Mucosa of descending colon (tissue), 3 donors: ENCODE measurements around the gene FA2H. TPM values are rescaled to one million over a fixed set of nuclear protein-coding genes. Genes with fewer than 3 reads are reported as not detected.

Source experiments
- ATAC-seq: fragments of 200-7000 bp; cut with Tn5 transposase; one replicate; pipeline ENCODE4 v1.9.1; 2020; ENCODE audit warnings: mild to moderate bottlenecking, moderate library complexity
- DNase-seq, 3 donors: peaks; one replicate each; pipeline ENCODE4 v3.0.0-alpha.2; 2020
- H3K36me3 ChIP-seq: fragments of 200-600 bp; one replicate; pipeline ENCODE4 v1.8.0; 2021; ENCODE audit warnings: low read depth, mild to moderate bottlenecking
- H3K4me1 ChIP-seq: fragments of 200-600 bp; one replicate; pipeline ENCODE4 v1.8.0; 2021; ENCODE audit warnings: low read depth, mild to moderate bottlenecking
- H3K4me3 ChIP-seq: fragments of 200-600 bp; one replicate; pipeline ENCODE4 v1.8.0; 2021; ENCODE audit warnings: mild to moderate bottlenecking
- H3K9me3 ChIP-seq: fragments of 200-600 bp; one replicate; pipeline ENCODE4 v1.8.0; 2021; ENCODE audit warnings: mild to moderate bottlenecking
- CTCF ChIP-seq: fragments of 200-600 bp; IDR thresholded peaks from one replicate; pipeline ENCODE4 v1.8.0; 2022; ENCODE audit warnings: antibody characterized with exemption, mild to moderate bottlenecking
- intact Hi-C, 2 donors: fragments of 100-400 bp; cut with DNase I in 1 of 2; cut with micrococcal nuclease in 1 of 2; formaldehyde crosslinking; loops; one replicate each; pipeline versions ENCODE4 v1.11.0 to v1.11.1; 2022; cut with DNase I, micrococcal nuclease
- total RNA-seq, 3 donors: library from RNA; stranded (reverse); fragmentation: NEBNext Ultra II Directional in 2 of 3; extraction: Animal tissue kit (Norgen Biotek cat#: 25700) in 2 of 3; gene quantifications; one replicate each; pipeline versions ENCODE4 v1.2.1 to v1.2.4, GENCODE V29; 2021 to 2023
- donor health status: DM: no; HTN: no; CAD: no; lungs with moderate emphysema.
- donor health status: DM: no; HTN: no; CAD: no.
- donor health status: DM: no; HTN: yes; CAD: no.

Gene FA2H
- total RNA-seq, 3 donors from 2014 or later = 17.3 to 60.0 (median 44.0) TPM

GRCh38 chr16:74807052-74807646, 32.5 kb upstream of the FA2H start:
- DNase-seq (no peak), ATAC-seq (peak; percentile 30)
- TF ChIP-seq CTCF = no peak
- Histone ChIP-seq H3K36me3 (no peaks in the 10 kb centered on the region), H3K4me3 (no peak overlapping the region), H3K4me1 (no peaks in the 10 kb centered on the region), H3K9me3 (peaks cover 3% of the 10 kb centered on the region)
- intact Hi-C loops = no loop called here

GRCh38 chr16:74800216-74800871, 25.7 kb upstream of the FA2H start:
- intact Hi-C loops = no loop called here
- ATAC-seq = no peak

GRCh38 chr16:74797414-74797813, 22.8 kb upstream of the FA2H start:
- intact Hi-C loops = no loop called here
- H3K36me3 ChIP-seq = no peaks in the 10 kb centered on the region
- no peaks in the 10 kb centered on the region for H3K9me3 ChIP-seq
- DNase-seq = no peak
- ATAC-seq = no peak
- TF ChIP-seq CTCF = no peak
- no peak overlapping the region for H3K4me3 ChIP-seq
- H3K4me1 ChIP-seq = no peaks in the 10 kb centered on the region

More at GRCh38 chr16:74800216-74800871, 25.7 kb upstream of the FA2H start:
- Histone ChIP-seq H3K36me3 (no peaks in the 10 kb centered on the region), H3K4me3 (no peak overlapping the region), H3K9me3 (no peaks in the 10 kb centered on the region), H3K4me1 (no peaks in the 10 kb centered on the region)
- no peak for TF ChIP-seq CTCF
- DNase-seq = no peak

- ATAC-seq (no peak), DNase-seq (no peak)
- no peaks in the 10 kb centered on the region for H3K9me3 ChIP-seq
- H3K36me3 ChIP-seq = no peaks in the 10 kb centered on the region
- H3K4me3 ChIP-seq = no peak overlapping the region
- intact Hi-C loops = no loop called here
- H3K4me1 ChIP-seq = no peaks in the 10 kb centered on the region
- TF ChIP-seq CTCF = no peak
Observed at GRCh38 chr16:74795104-74795503, 20.5 kb upstream of the FA2H start.

- DNase-seq = no peak
- intact Hi-C loops = no loop called here
Observed at GRCh38 chr16:74794668-74795067, 20.0 kb upstream of the FA2H start.

More at GRCh38 chr16:74794668-74795067, 20.0 kb upstream of the FA2H start:
- Histone ChIP-seq H3K4me1 (no peaks in the 10 kb centered on the region), H3K36me3 (no peaks in the 10 kb centered on the region), H3K9me3 (no peaks in the 10 kb centered on the region), H3K4me3 (no peak overlapping the region)
- ATAC-seq = no peak
- TF ChIP-seq CTCF = no peak
